Fibroblast of villous mesenchyme (primary cell): ENCODE results near the gene PRLR. TPM values are rescaled to one million over a fixed set of nuclear protein-coding genes. Genes with fewer than 3 reads are reported as not detected.

Experiments
- DNase-seq: peaks from one replicate; pipeline ENCODE4 v3.0.0-alpha.2; 2010; ENCODE audit warnings: low read depth
- H3K4me3 ChIP-seq: 2 replicates; pipeline ENCODE4 v1.5.1; 2011; ENCODE audit warnings: low read depth, mild to moderate bottlenecking, low read length
- CTCF ChIP-seq: IDR thresholded peaks from 2 replicates; pipeline ENCODE4 v1.5.1; 2012; ENCODE audit warnings: low read depth, mild to moderate bottlenecking, low read length; ENCODE audit not compliant: insufficient read depth
- total RNA-seq: library from RNA; depleted of rRNA; stranded (reverse); fragments of >200 nt; gene quantifications from 2 replicates; pipeline ENCODE4 v1.2.3, GENCODE V29; 2012

PRLR gene
- total RNA-seq, 1 donor, result 3.5 TPM

- DNase-seq, result no peak
- H3K4me3 ChIP-seq, result no peak overlapping the region
- TF ChIP-seq CTCF, result no peak
These were observed 17.9 kb downstream of the PRLR start for GRCh38 chr5:35212122-35212982.

- H3K4me3 ChIP-seq, result no peak overlapping the region
- no peak for DNase-seq
- TF ChIP-seq CTCF, result no peak
These were observed 20.4 kb downstream of the PRLR start for GRCh38 chr5:35209862-35210261.

GRCh38 chr5:35205606-35206005 lies 24.7 kb downstream of the PRLR start:
- TF ChIP-seq CTCF, result no peak
- H3K4me3 ChIP-seq, result no peak overlapping the region
- DNase-seq, result no peak

- no peak for TF ChIP-seq CTCF
- H3K4me3 ChIP-seq, result no peak overlapping the region
- DNase-seq, result no peak
These were observed 25.1 kb downstream of the PRLR start for GRCh38 chr5:35205186-35205585.

GRCh38 chr5:35203403-35203802 lies 26.9 kb downstream of the PRLR start:
- no peak for TF ChIP-seq CTCF
- DNase-seq, result no peak
- no peak overlapping the region for H3K4me3 ChIP-seq

GRCh38 chr5:35202319-35203111 lies 27.8 kb downstream of the PRLR start:
- DNase-seq, result peak; percentile 64
- H3K4me3 ChIP-seq, result no peak overlapping the region
- peak; percentile 75 for TF ChIP-seq CTCF
